ENCODE results near the gene CACNA2D3. TPM values are rescaled to one million over a fixed set of nuclear protein-coding genes. Genes with fewer than 3 reads are reported as not detected.

Gene CACNA2D3
- total RNA-seq, 1 experiment from 2014 or later, result not detected

GRCh38 chr3:54262946-54263345 is 140.6 kb downstream of the CACNA2D3 start:
- Histone ChIP-seq H3K9me2 (replicated peaks; ENCODE audit: low read length) (no peaks in the 10 kb centered on the region), H3K36me3 (ENCODE audit: low read depth, low read length) (no peaks in the 10 kb centered on the region), H4K20me1 (ENCODE audit: low read length) (no peaks in the 10 kb centered on the region), H3K79me2 (ENCODE audit: low read length) (no peaks in the 10 kb centered on the region), H3K9ac (ENCODE audit: low read length) (no peak overlapping the region), H3K9me3 (ENCODE audit: low read length) (no peaks in the 10 kb centered on the region), H3K4me1 (ENCODE audit: insufficient read depth, low read length) (no peaks in the 10 kb centered on the region), H3F3A (ENCODE audit: low read length, unreplicated experiment) (no peaks in the 10 kb centered on the region), H3K27me3 (ENCODE audit: low read length) (peaks cover 6% of the 10 kb centered on the region), H3K27ac (ENCODE audit: low read length) (no peak overlapping the region), H2AFZ (ENCODE audit: low read length) (no peak overlapping the region), H3K4me2 (ENCODE audit: low read length) (no peak overlapping the region), H3K4me3 (ENCODE audit: low read length) (no peak overlapping the region)
- intact Hi-C loops (cut with micrococcal nuclease), result no loop called here
- TF ChIP-seq EZH2phosphoT487 (IDR thresholded peaks at IDR 0.05; ENCODE audit: borderline replicate concordance, low read length) (no peak), CTCF (conservative IDR thresholded peaks at IDR 0.05; ENCODE audit: low read depth, low read length) (no peak), EZH2 (IDR thresholded peaks at IDR 0.05; ENCODE audit: low read length, unreplicated experiment) (no peak)
- BruUV-seq (replicated peaks), result no TSS peak
- DNase-seq, result no peak
- CTCF ChIA-PET, result no interaction called here
- POLR2A ChIA-PET (ENCODE audit: unreplicated experiment), result no interaction called here
- no peak for ATAC-seq

- H4K20me1 ChIP-seq (ENCODE audit: low read length), result no peaks in the 10 kb centered on the region
- H3K9me2 ChIP-seq (replicated peaks; ENCODE audit: low read length), result no peaks in the 10 kb centered on the region
- H3F3A ChIP-seq (ENCODE audit: low read length, unreplicated experiment), result no peaks in the 10 kb centered on the region
- no peak for TF ChIP-seq EZH2phosphoT487 (IDR thresholded peaks at IDR 0.05; ENCODE audit: borderline replicate concordance, low read length)
- no peak for TF ChIP-seq EZH2 (IDR thresholded peaks at IDR 0.05; ENCODE audit: low read length, unreplicated experiment)
- TF ChIP-seq CTCF (conservative IDR thresholded peaks at IDR 0.05; ENCODE audit: low read depth, low read length), result no peak
- peaks cover 6% of the 10 kb centered on the region for H3K27me3 ChIP-seq (ENCODE audit: low read length)
- H3K9me3 ChIP-seq (ENCODE audit: low read length), result no peaks in the 10 kb centered on the region
- no peaks in the 10 kb centered on the region for H3K79me2 ChIP-seq (ENCODE audit: low read length)
- BruUV-seq (replicated peaks), result no TSS peak
- no peak overlapping the region for H2AFZ ChIP-seq (ENCODE audit: low read length)
- H3K4me2 ChIP-seq (ENCODE audit: low read length), result no peak overlapping the region
- DNase-seq (no peak), ATAC-seq (no peak)
- H3K27ac ChIP-seq (ENCODE audit: low read length), result no peak overlapping the region
- intact Hi-C loops (cut with micrococcal nuclease), result no loop called here
- no peak overlapping the region for H3K4me3 ChIP-seq (ENCODE audit: low read length)
- no peak overlapping the region for H3K9ac ChIP-seq (ENCODE audit: low read length)
- POLR2A ChIA-PET (ENCODE audit: unreplicated experiment), result no interaction called here
- no peaks in the 10 kb centered on the region for H3K36me3 ChIP-seq (ENCODE audit: low read depth, low read length)
- CTCF ChIA-PET, result no interaction called here
- no peaks in the 10 kb centered on the region for H3K4me1 ChIP-seq (ENCODE audit: insufficient read depth, low read length)
Measured at GRCh38 chr3:54264050-54264449, 141.7 kb downstream of the CACNA2D3 start.

- no peak overlapping the region for H3K27ac ChIP-seq (ENCODE audit: low read length)
Measured at GRCh38 chr3:54270816-54271526, 148.6 kb downstream of the CACNA2D3 start.

More at GRCh38 chr3:54270816-54271526, 148.6 kb downstream of the CACNA2D3 start:
- POLR2A ChIA-PET (ENCODE audit: unreplicated experiment), result no interaction called here
- no peaks in the 10 kb centered on the region for H3K9me2 ChIP-seq (replicated peaks; ENCODE audit: low read length)
- no peaks in the 10 kb centered on the region for H3K36me3 ChIP-seq (ENCODE audit: low read depth, low read length)
- no peak for TF ChIP-seq EZH2phosphoT487 (IDR thresholded peaks at IDR 0.05; ENCODE audit: borderline replicate concordance, low read length)
- no peak for TF ChIP-seq EZH2 (IDR thresholded peaks at IDR 0.05; ENCODE audit: low read length, unreplicated experiment)
- TF ChIP-seq CTCF (conservative IDR thresholded peaks at IDR 0.05; ENCODE audit: low read depth, low read length), result no peak
- H3K27me3 ChIP-seq (ENCODE audit: low read length), result peaks cover 11% of the 10 kb centered on the region
- H2AFZ ChIP-seq (ENCODE audit: low read length), result no peak overlapping the region
- no peak overlapping the region for H3K9ac ChIP-seq (ENCODE audit: low read length)
- no peaks in the 10 kb centered on the region for H3F3A ChIP-seq (ENCODE audit: low read length, unreplicated experiment)
- H3K4me3 ChIP-seq (ENCODE audit: low read length), result no peak overlapping the region
- H3K79me2 ChIP-seq (ENCODE audit: low read length), result no peaks in the 10 kb centered on the region
- no peak for ATAC-seq
- no TSS peak for BruUV-seq (replicated peaks)
- no peaks in the 10 kb centered on the region for H4K20me1 ChIP-seq (ENCODE audit: low read length)
- H3K4me2 ChIP-seq (ENCODE audit: low read length), result no peak overlapping the region
- no peaks in the 10 kb centered on the region for H3K9me3 ChIP-seq (ENCODE audit: low read length)
- no peak for DNase-seq
- CTCF ChIA-PET, result no interaction called here
- intact Hi-C loops (cut with micrococcal nuclease), result no loop called here
- no peaks in the 10 kb centered on the region for H3K4me1 ChIP-seq (ENCODE audit: insufficient read depth, low read length)
